HG03354 (cell line): ENCODE data around the gene CDHR4.
"Not testable (repeated sequence)": the region's sequence is repeated elsewhere in the genome, so short reads cannot be mapped to it uniquely, and the experiment has no call there.

Experiments used
- ATAC-seq: cut with Tn5 transposase; IDR thresholded peaks from one replicate; pipeline ENCODE4 v1.9.1; 2021; ENCODE audit warnings: mild to moderate bottlenecking; ENCODE audit not compliant: unreplicated experiment, poor library complexity, severe bottlenecking

Gene CDHR4

GRCh38 chr3:49782277-49782676 is 17.4 kb downstream of the CDHR4 start:
- not testable (repeated sequence) for ATAC-seq

DNA sequence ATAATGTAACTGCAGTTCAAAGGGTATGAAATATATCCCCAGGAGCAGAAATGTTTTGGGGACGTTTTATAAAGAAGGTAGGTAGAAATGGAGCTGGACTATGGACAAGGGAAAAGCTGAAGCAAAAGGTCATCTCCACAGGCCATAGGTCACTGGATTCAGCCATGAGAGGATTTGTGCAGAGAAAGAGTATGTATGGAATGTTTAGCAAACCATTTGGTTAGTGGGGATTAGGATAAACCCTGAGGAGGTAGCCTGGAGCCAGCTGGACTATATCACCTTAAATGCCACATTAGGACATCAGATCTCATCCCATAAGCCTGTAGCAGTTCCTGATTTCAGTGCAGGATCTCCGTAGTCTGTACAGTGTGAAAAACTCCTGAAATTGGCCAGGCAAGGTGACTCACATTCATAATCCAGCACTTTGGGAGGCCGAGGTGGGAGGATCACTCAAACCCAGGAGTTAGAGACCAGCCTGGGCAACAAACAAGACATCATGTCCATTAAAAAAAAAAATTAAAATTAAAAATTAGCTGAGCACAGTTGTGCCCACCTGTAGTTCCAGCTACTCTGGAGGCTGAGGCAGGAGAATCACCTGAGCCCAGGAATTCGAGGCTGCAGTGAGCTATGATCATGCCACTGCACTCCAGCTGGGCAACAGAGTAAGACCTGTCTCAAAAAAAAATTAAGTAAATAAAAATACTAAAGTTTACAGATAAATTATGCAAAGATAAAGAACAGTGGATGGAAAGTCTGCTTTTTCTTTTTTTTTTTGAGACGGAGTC is 18.1 kb downstream of the CDHR4 start:
- no peak for ATAC-seq

DNA sequence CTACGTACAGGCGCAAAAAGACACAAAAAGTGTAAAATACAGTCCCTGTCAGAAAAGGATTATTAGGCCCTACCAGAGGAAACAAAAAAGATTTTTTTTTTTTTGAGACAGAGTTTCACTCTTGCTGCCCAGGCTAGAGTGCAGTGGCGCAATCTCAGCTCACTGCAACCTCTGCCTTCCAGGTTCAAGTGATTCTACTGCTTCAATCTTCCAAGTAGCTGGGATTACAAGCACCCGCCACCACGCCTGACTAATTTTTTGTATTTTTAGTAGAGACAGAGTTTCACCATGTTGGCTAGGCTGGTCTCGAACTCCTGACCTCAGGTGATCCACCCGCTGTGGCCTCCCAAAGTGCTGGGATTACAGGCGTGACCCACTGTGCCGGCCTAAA is 18.7 kb downstream of the CDHR4 start:
- ATAC-seq = not testable (repeated sequence)

GRCh38 chr3:49780080-49780974 is 19.3 kb downstream of the CDHR4 start:
- ATAC-seq = no peak

- no peak for ATAC-seq
Observed at GRCh38 chr3:49779358-49780079, 20.2 kb downstream of the CDHR4 start.

DNA sequence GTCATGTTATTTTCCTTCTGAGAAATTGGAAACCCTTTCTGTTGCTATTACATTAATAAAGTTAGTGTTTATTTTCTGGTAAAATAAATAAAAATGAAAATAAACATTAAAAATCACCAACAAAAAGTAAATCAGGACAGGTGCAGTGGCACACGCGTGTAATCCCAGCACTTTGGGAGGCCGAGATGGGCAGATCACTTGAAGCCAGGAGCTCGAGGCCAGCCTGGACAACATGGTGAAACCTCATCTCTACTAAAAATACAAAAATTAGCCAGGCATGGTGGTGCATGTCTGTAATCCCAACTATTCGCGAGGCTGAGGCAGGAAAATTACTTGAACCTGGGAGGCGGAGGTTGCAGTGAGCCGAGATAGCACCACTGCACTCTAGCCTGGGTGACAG is 23.6 kb downstream of the CDHR4 start:
- not testable (repeated sequence) for ATAC-seq

GRCh38 chr3:49775538-49775937 is 24.1 kb downstream of the CDHR4 start:
- no peak for ATAC-seq

DNA sequence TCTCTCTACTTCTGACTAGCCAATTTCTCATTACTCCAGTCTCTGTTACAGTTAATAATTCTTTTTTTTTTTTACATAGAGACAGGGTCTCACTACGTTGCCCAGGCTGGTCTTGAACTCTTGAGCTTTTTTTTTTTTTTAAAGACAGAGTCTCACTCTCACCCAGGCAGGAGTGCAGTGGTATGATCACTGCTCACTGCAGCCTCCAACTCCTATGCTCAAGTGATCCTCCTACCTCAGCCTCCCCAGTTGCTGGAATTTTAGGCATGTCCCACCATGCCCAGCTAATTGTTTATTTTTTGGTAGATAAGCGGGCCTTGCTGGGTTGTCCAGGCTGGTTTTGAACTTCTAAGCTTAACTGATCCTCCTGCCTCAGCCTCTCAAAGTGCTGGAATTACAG is 27.0 kb downstream of the CDHR4 start:
- no peak for ATAC-seq

GRCh38 chr3:49771340-49771938 is 28.2 kb downstream of the CDHR4 start:
- ATAC-seq = no peak

DNA sequence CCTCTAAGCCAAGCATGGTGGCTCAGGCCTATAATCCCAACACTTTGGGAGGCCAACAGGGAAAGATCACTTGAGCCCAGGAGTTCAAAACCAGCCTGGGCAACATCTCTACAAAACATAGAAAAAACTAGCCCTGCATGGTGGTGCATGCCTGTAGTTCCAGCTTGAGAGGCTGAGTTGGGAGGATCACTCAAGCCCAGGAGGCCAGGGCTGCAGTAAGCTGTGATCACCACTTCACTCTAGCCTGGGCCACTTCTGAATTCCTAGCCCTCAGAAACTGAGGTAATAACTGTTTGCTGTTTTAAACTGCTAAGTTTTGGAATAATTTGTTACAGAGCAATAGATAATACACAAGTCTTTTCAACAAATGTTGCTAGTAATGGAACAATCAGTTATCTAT is 29.7 kb downstream of the CDHR4 start:
- ATAC-seq = no peak

GRCh38 chr3:49769286-49769915 is 30.3 kb downstream of the CDHR4 start:
- no peak for ATAC-seq

DNA sequence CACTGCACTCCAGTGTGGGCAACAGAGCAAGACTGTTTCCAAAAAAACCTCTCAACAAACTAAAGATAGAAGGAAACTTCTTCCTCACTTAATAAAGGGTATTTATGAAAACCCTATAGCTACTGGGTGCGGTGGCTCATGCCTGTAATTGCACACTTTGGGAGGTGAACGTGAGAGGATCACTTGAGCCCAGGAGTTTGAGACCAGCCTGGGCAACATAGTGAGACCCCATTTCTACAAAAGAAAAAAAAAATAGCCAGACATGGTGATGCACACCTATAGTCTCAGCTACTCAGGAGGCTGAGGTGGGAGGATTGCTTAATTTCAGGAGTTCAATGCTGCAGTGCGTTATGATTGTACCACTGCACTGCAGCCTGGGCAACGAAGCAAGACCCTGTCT is 35.7 kb downstream of the CDHR4 start:
- no peak for ATAC-seq

DNA sequence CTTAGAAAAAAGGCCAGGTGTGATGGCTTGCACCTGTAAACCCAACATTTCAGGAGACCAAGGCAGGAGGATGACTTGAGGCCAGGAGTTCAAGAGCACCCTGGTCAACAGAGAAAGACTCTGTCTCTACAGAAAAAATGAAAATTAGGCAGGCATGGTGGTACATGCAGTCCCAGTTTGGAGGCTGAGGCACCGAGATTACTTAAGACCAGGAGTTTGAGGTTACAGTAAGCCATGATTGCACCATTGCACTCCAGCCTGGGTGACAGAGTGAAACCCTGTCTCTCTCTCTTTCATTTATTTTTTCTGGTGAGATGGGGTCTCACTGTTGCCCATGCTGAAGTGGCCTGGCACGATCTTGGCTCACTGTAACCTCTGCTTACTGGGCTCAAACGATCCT is 38.0 kb downstream of the CDHR4 start:
- no peak for ATAC-seq

DNA sequence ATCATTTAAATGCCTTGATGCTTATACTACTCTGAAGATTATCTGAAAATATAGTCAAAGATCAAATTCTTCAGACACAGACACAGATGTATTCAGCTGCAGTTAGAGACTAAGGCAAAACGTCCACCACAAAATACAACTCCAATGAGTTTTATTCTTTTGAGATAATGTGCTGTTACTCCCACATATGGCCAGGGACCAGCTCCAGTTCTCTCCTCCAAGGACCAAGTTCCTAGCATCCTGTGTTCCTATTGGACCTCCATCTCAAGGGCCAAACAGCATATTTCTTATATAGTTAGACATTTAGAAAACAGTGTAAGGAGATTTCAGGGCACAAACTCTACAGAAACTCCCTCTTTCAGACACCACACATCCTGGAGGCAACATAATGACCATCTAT is 40.4 kb downstream of the CDHR4 start:
- ATAC-seq = no peak

- ATAC-seq = no peak
Observed at GRCh38 chr3:49757197-49757596, 42.5 kb downstream of the CDHR4 start.

GRCh38 chr3:49756036-49756435 is 43.6 kb downstream of the CDHR4 start:
- ATAC-seq = no peak

DNA sequence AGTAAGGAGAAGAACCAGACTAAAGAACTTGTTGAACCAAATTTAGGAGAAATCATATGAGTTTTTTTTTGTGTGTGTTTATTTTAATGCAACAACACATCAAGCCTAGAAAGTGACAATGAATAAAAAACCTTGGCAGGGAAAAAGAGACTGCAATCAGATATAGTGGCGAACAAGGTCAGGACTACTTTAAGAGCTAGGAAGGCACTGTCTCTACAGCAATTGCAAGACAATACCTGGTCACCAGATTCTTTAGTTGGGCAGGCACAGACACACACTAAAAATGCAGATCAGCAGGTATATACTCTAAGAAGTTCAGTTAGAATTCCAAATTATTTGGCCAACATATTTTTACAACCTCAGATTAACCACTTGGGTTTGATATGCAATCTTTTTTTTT is 45.1 kb downstream of the CDHR4 start:
- no peak for ATAC-seq

DNA sequence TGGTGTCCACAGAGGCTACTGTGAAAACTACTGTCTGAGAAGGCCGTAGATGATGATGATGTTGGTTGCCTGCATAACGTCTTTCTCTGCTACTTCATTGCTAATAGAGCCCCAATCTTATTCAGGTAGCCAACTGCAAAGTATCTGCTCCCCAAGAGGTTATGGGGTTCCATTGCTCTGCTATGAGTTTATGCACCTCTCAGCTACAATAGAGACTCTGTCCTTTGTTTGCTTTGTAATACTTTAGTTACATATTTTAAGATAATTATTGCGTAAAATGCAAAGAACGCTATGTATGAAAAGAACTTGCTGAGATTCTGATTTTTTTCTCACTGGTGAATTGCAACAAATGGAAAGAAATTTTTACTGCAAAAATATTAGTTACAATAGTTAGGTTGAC is 48.2 kb downstream of the CDHR4 start:
- no peak for ATAC-seq

- ATAC-seq = no peak
Observed at GRCh38 chr3:49750056-49750455, 49.6 kb downstream of the CDHR4 start.

DNA sequence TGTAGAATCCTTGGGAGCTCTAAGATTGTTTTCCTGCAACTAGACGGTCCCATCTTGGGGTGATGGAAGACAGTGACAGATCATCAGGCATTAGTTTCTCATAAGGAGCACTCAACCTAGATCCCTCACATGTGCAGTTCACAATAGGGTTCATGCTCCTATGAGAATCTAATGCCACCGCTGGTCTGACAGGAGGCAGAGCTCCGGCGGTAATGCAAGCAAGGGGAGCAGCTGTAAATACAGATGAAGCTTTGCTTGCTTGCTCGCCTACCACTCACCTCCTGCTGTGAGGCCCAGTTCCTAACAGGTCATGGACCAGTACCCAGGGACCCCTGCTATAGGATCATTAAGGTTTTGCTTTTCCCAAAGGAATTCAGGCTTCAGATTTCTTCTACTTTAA is 50.8 kb downstream of the CDHR4 start:
- ATAC-seq = not testable (repeated sequence)
